K562 (cell line): Measurements from ENCODE around the gene CPN2. TPM values are rescaled to one million over a fixed set of nuclear protein-coding genes. Genes with fewer than 3 reads are reported as not detected.

Source experiments
- ARHGAP35 ChIP-seq: fragments of 450-650 bp; IDR thresholded peaks from 2 replicates; pipeline ENCODE4 v1.6.1; 2018; ENCODE audit not compliant: partially characterized antibody
- BRF1 ChIP-seq: IDR thresholded peaks from 3 replicates; pipeline ENCODE4 v1.6.1; 2011; ENCODE audit warnings: borderline replicate concordance, mild to moderate bottlenecking; ENCODE audit not compliant: insufficient read length; ENCODE audit errors: extremely low read depth
- CBX5 ChIP-seq: IDR thresholded peaks from 2 replicates; pipeline ENCODE4 v1.6.1; 2014; ENCODE audit warnings: low read depth, borderline replicate concordance
- EP300 ChIP-seq: IDR thresholded peaks from 2 replicates; pipeline ENCODE4 v1.6.1; 2012; ENCODE audit warnings: low read length, improper control_type of control experiment
- FOXM1 ChIP-seq, 2 experiments: fragments of 450-650 bp in 1 of 2; sonication (generic) in 1 of 2; formaldehyde crosslinking in 1 of 2; IDR thresholded peaks; 2 replicates each; pipeline versions ENCODE4 v1.6.1 to v1.9.0; 2017 to 2022; ENCODE audit warnings: low read depth in 2 of 2, mild to moderate bottlenecking in 2 of 2, missing genetic modification reagents in 1 of 2, moderate library complexity in 1 of 2
- ILF3 ChIP-seq: fragments of 450-650 bp; IDR thresholded peaks from 2 replicates; pipeline ENCODE4 v1.6.1; 2018; ENCODE audit warnings: antibody characterized with exemption, mild to moderate bottlenecking, moderate library complexity, borderline replicate concordance
- MEF2A ChIP-seq: IDR thresholded peaks from 2 replicates; pipeline ENCODE4 v1.6.1; 2011; ENCODE audit warnings: low read depth, mild to moderate bottlenecking, low read length, moderate library complexity; ENCODE audit not compliant: control insufficient read depth
- MEIS2 ChIP-seq: fragments of 450-650 bp; IDR thresholded peaks from 2 replicates; pipeline ENCODE4 v1.6.1; 2014; ENCODE audit warnings: mild to moderate bottlenecking; ENCODE audit not compliant: partially characterized antibody
- MTA1 ChIP-seq: fragments of 450-650 bp; IDR thresholded peaks from 2 replicates; pipeline ENCODE4 v1.6.1; 2017; ENCODE audit warnings: borderline replicate concordance
- PHF8 ChIP-seq: fragments of 200-600 bp; sonication (generic); IDR thresholded peaks from 2 replicates; pipeline ENCODE4 v1.6.1; 2012; ENCODE audit warnings: mixed run types, mild to moderate bottlenecking, inconsistent platforms, low read length, moderate library complexity, borderline replicate concordance
- RBM14 ChIP-seq: fragments of 200-400 bp; formaldehyde crosslinking; IDR thresholded peaks from 2 replicates; pipeline ENCODE4 v1.6.1; 2018; ENCODE audit warnings: low read depth, mild to moderate bottlenecking, low read length, moderate library complexity, borderline replicate concordance; ENCODE audit not compliant: insufficient read depth
- SMARCA4 ChIP-seq: fragments of 450-650 bp; IDR thresholded peaks from 2 replicates; pipeline ENCODE4 v1.6.1; 2016
- SRSF7 ChIP-seq: fragments of 200-400 bp; formaldehyde crosslinking; optimal IDR thresholded peaks from 2 replicates; pipeline ENCODE3; 2017; ENCODE audit warnings: mild to moderate bottlenecking, low read depth, low read length
- TAL1 ChIP-seq: fragments of 450-650 bp; IDR thresholded peaks from 2 replicates; pipeline ENCODE4 v1.6.1; 2016; ENCODE audit warnings: mild to moderate bottlenecking
- TBP ChIP-seq: optimal IDR thresholded peaks from 2 replicates; pipeline ENCODE3; 2011; ENCODE audit warnings: low read depth, low read length, improper control_type of control experiment
- TEAD4 ChIP-seq, 2 experiments: sonication (generic) in 1 of 2; formaldehyde crosslinking in 1 of 2; IDR thresholded peaks; 2 replicates each; pipeline versions ENCODE4 v1.6.1 to v1.8.0; 2012 to 2022; ENCODE audit warnings: borderline replicate concordance in 1 of 2, inconsistent platforms in 1 of 2, low read length in 1 of 2, mild to moderate bottlenecking in 1 of 2, missing genetic modification reagents in 1 of 2
- TFAM ChIP-seq: fragments of 250-450 bp; sonication (Bioruptor Pico); conservative IDR thresholded peaks from 2 replicates; pipeline ENCODE4 v1.5.0; 2021; ENCODE audit warnings: mild to moderate bottlenecking, moderate library complexity
- ZNF507 ChIP-seq: conservative IDR thresholded peaks from 2 replicates; pipeline ENCODE4 v1.6.1; 2017; ENCODE audit warnings: missing genetic modification characterization, missing compliant biosample characterization
- polyA plus RNA-seq, 8 experiments: library from polyadenylated mRNA; depleted of rRNA in 4 of 8; stranded (reverse) in 5 of 8; unstranded in 3 of 8; fragments of >200 nt; fragmentation: Nextera tagmentation in 2 of 8; fragmentation: Illumina TruSeq in 1 of 8; extraction: Ambion mirVana in 2 of 8; extraction: Trizol in 1 of 8; gene quantifications; 2 replicates each; pipeline versions ENCODE4 v1.2.1 to v1.2.3, GENCODE V29; 2011 to 2014; ENCODE audit warnings: inconsistent platforms in 1 of 8, missing spikeins in 1 of 8
- total RNA-seq, 7 experiments: library from RNA; depleted of rRNA in 6 of 7; stranded (reverse); fragments of >200 nt in 6 of 7; fragmentation: Illumina TruSeq in 2 of 7; extraction: Trizol in 2 of 7; gene quantifications; 2 replicates each; pipeline versions ENCODE4 v1.2.1 to v1.2.3, GENCODE V29; 2011 to 2021; ENCODE audit warnings: low replicate concordance in 1 of 7
- TF ChIP-seq, protein P1 (sequence below): fragments of 250-450 bp; sonication (Bioruptor Pico); IDR thresholded peaks from 2 replicates; pipeline ENCODE4 v1.8.0; 2022; ENCODE audit warnings: inconsistent platforms
- TF ChIP-seq, protein P2 (sequence below): sonication (generic); formaldehyde crosslinking; IDR thresholded peaks from 2 replicates; pipeline ENCODE4 v1.8.1; 2022; ENCODE audit warnings: missing genetic modification reagents
- TF ChIP-seq, protein P3 (sequence below): fragments of 250-450 bp; sonication (Bioruptor Pico); IDR thresholded peaks from 2 replicates; pipeline ENCODE4 v1.4.0; 2020; ENCODE audit warnings: mild to moderate bottlenecking, moderate library complexity, borderline replicate concordance

The CPN2 gene
- total and polyA plus RNA-seq, 9 of the 15 experiments (the other 6 are each of a cell fraction or from before 2014, with no cell fraction given) = not detected

DNA sequence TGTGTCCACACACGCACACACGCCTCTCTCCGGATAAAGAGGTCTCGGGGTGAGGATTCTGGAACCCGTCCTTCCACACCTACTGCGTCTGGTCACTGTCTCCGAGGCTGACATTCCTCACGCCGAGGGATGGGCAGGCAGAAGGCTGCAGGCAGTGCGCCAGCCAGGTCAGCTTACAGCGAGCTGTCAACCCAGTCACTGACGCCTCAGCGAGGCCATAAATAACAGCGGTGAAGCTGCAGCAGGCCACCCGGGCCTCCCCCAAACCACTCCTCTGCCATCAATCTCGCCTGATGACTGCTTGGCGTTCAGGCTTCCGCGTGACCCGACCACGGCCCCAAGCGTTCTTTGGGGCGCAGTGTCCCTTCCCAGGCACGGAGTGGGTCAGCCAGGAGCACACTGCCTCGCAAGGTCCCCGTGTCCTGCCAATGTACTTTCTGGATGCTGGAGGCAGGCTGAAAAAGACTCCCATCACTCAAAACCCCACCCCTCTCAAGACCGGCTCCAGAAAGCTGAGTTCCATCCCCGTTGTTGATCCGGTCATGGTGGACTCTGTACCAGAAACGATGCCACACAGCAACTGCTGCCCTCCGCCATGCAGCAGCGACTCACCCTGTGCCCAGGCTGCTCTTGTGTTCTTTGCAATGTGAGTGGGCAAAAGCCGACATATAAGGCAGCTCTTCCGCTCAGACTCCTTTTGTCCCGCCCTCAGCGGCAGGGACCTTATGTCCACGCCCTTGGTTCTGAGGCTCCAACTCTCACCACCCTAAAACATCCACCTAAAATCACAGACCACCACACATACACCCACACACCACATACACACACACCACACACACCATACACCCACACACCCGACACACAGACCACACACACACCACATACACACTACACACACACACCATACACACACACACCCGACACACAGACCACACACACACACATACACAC, 27.1 kb downstream of the CPN2 start (continued):
- TF ChIP-seq, protein P1, sequence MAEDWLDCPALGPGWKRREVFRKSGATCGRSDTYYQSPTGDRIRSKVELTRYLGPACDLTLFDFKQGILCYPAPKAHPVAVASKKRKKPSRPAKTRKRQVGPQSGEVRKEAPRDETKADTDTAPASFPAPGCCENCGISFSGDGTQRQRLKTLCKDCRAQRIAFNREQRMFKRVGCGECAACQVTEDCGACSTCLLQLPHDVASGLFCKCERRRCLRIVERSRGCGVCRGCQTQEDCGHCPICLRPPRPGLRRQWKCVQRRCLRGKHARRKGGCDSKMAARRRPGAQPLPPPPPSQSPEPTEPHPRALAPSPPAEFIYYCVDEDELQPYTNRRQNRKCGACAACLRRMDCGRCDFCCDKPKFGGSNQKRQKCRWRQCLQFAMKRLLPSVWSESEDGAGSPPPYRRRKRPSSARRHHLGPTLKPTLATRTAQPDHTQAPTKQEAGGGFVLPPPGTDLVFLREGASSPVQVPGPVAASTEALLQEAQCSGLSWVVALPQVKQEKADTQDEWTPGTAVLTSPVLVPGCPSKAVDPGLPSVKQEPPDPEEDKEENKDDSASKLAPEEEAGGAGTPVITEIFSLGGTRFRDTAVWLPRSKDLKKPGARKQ (CRISPR knock-in tag) = no peak
- no peak for TF ChIP-seq ILF3
- TF ChIP-seq TEAD4 (IDR thresholded peaks at IDR 0.05; ENCODE audit: low read length) = peak; percentile 56; the same call in 1 of the 2 replicates
- peak; percentile 58; the same call in 1 of the 2 replicates for TF ChIP-seq TEAD4 (CRISPR knock-in tag; IDR thresholded peaks at IDR 0.05; ENCODE audit: borderline replicate concordance)
- no peak for TF ChIP-seq FOXM1 (IDR thresholded peaks at IDR 0.05; ENCODE audit: low read depth)
- 0 out of 2 replicates have a peak, but pooled peaks have one; percentile 27 for TF ChIP-seq FOXM1 (CRISPR knock-in tag; IDR thresholded peaks at IDR 0.05; ENCODE audit: low read depth)
- TF ChIP-seq SMARCA4 = peak; percentile 58
- no peak for TF ChIP-seq RBM14
- TF ChIP-seq, protein P2, sequence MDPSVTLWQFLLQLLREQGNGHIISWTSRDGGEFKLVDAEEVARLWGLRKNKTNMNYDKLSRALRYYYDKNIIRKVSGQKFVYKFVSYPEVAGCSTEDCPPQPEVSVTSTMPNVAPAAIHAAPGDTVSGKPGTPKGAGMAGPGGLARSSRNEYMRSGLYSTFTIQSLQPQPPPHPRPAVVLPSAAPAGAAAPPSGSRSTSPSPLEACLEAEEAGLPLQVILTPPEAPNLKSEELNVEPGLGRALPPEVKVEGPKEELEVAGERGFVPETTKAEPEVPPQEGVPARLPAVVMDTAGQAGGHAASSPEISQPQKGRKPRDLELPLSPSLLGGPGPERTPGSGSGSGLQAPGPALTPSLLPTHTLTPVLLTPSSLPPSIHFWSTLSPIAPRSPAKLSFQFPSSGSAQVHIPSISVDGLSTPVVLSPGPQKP (CRISPR knock-in tag) = no peak
- no peak for TF ChIP-seq TFAM (CRISPR knock-in tag)
- TF ChIP-seq PHF8 = peak; percentile 24; the same call in 1 of the 2 replicates
- TF ChIP-seq CBX5 = 0 out of 2 replicates have a peak, but pooled peaks have one; percentile 65
- peak; percentile 100 for TF ChIP-seq MEIS2
- 0 out of 2 replicates have a peak, but pooled peaks have one; percentile 24 for TF ChIP-seq TAL1
- 0 out of 2 replicates have a peak, but pooled peaks have one; percentile 24 for TF ChIP-seq MEF2A
- no peak for TF ChIP-seq ZNF507 (tag)
- peak; percentile 74; the same call in 1 of the 2 replicates for TF ChIP-seq MTA1
- TF ChIP-seq TBP = peak; percentile 26
- TF ChIP-seq, protein P3, sequence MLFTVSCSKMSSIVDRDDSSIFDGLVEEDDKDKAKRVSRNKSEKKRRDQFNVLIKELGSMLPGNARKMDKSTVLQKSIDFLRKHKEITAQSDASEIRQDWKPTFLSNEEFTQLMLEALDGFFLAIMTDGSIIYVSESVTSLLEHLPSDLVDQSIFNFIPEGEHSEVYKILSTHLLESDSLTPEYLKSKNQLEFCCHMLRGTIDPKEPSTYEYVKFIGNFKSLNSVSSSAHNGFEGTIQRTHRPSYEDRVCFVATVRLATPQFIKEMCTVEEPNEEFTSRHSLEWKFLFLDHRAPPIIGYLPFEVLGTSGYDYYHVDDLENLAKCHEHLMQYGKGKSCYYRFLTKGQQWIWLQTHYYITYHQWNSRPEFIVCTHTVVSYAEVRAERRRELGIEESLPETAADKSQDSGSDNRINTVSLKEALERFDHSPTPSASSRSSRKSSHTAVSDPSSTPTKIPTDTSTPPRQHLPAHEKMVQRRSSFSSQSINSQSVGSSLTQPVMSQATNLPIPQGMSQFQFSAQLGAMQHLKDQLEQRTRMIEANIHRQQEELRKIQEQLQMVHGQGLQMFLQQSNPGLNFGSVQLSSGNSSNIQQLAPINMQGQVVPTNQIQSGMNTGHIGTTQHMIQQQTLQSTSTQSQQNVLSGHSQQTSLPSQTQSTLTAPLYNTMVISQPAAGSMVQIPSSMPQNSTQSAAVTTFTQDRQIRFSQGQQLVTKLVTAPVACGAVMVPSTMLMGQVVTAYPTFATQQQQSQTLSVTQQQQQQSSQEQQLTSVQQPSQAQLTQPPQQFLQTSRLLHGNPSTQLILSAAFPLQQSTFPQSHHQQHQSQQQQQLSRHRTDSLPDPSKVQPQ = no peak
- no peak for TF ChIP-seq BRF1
- TF ChIP-seq ARHGAP35 = peak; percentile 80
- no peak for TF ChIP-seq SRSF7
- TF ChIP-seq EP300 = peak; percentile 82
